LNCAP (cell line): Measurements from ENCODE around the gene POLRMT.

ENCODE experiments used
- CTCF ChIP-seq: fragments of 450-650 bp; IDR thresholded peaks from 2 replicates; pipeline ENCODE4 v1.5.1; 2017; ENCODE audit warnings: mild to moderate bottlenecking

POLRMT gene

GRCh38 chr19:573519-573825, 59.9 kb downstream of the POLRMT start:
- no peak for TF ChIP-seq CTCF

- TF ChIP-seq CTCF, result no peak
Measured at GRCh38 chr19:572743-573518, 60.4 kb downstream of the POLRMT start.

- TF ChIP-seq CTCF, result no peak
Measured at GRCh38 chr19:572140-572742, 61.1 kb downstream of the POLRMT start, which contains the start of gene BSG. TSS of gene BSG (plus strand) at chr19:572596. CDS start at chr19:572635, 39 bp downstream.

- TF ChIP-seq CTCF, result no peak
Measured at GRCh38 chr19:571566-571974, 61.8 kb downstream of the POLRMT start.

GRCh38 chr19:570937-571565, 62.3 kb downstream of the POLRMT start:
- no peak for TF ChIP-seq CTCF

- no peak for TF ChIP-seq CTCF
Measured at GRCh38 chr19:570251-570686, 63.1 kb downstream of the POLRMT start.

GRCh38 chr19:567296-567900, 65.9 kb downstream of the POLRMT start:
- TF ChIP-seq CTCF, result no peak
